Measurements from ENCODE around the gene VSNL1.

The VSNL1 gene

DNA sequence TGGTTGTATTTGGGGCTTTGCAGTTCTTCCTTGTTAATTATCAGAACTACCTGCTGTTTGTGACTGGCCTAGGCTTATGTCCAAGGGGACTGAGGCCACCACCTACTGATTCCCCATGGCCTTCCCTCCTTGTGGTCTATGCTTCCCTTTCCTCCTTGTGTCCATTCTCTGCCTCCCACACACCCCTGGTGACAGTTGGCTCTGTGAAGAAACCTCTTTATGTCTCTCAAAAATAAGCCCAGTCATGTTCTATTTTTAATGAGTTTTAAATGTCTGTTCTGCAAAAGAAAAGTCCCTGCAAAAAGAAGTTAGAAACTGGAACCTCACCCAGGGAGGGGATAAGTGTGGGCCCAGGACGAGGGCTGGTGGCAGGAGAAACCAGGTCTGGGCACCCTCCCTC, 108.1 kb downstream of the VSNL1 start:
- DNase-seq: no peak

- no peak for DNase-seq
Measured at GRCh38 chr2:17649026-17649425, 108.5 kb downstream of the VSNL1 start.

GRCh38 chr2:17652681-17653394, 112.3 kb downstream of the VSNL1 start:
- no peak for DNase-seq

DNA sequence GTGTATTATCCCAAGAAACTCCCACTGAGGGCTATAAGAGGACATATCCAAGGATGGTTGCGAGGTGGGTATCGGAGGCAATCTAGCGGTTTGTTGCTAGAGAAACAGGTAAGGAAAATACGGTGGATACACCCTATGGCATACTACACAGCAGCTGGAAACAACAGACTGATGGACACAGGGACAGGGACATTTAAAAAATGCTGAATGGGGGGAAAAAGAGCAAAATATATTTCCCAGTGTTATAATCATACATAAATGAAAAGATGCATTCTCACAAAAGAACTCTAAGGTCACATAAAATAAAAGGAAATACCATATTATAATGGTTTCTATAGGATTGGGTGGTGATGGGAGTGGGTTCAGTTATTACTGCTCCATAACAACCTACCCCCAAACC, 117.3 kb downstream of the VSNL1 start:
- no peak for DNase-seq

DNA sequence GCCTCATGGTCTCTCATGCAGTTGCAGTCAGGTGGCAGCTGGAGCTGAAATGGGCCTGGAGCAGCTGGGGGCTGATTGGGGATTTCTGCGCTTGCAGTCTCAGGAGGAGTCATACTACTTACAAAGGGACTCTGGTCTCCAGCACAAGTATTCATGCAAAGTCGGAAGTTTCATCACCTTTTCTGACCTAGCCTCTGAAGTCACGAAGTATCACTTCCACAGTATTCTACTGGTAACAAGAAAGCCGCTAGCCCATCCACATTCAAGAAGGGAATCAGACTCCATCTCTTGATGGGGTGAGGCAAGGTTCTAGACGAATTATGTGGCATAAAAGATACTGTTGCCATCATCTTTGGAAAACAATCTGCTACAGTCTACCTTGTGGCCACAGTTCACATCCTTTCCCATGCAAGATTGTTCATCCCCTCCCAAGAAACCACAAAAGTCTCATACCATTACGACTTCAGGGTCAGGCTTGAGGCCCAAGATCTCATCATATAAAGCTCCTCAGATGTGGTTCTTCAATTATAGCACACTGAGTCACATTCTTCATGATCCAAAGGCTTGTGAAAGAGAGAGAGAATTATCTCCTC, 117.9 kb downstream of the VSNL1 start:
- DNase-seq: no peak

DNA sequence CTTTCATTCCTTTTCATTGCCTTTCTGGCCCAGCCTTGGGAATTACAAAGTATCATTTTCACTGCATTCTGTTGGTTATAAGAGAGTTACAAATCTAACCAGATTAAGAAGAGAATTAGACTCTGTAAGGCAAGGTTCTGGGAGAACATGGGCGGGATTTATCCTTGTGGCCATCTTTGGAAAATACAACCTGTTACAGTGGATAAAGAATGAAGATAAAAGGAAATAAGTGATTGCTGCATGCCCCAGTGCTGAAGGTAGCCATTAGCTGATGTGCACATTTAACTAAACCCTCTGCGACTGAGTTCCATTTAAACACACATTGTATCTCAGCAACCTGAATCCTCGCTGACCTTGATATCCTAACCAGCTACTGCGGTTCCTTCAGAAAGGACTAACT, 119.7 kb downstream of the VSNL1 start:
- DNase-seq: no peak

DNA sequence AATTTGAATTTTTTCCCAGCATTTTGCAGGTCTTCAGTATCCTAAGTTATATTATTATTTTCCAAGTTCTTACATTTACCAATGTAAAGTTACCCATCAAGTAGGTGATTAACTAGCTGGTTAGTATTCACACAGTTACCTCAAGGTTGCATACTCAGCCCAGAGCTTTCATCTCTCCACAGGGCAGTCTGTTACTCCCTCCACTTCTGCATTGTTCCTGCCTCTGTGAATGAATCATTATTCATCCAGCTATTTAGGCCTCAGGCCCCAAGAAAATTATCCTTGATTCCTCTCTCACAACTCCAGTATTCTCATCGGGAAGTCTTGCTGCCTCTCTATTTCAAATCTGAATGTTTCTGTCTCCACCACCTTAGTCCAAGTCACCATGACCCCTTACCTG, 121.0 kb downstream of the VSNL1 start:
- no peak for DNase-seq

DNA sequence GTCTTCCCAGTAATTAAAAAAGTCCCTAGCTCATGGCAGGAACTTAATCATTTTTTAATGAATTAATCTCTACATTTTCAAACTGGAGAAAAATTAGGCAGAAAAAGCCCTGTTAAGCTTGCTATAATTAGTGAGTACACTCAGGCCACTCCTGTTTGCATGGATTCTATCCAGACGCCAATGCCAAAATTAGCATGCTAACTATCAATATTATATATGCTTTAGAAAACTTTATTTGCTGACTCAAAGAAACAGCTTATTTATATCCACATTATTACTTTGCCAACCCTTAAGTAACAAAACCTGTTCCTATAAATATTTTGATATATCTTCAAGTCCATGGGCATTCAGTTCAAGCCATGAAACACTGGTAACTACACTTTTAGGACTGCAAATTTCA, 122.2 kb downstream of the VSNL1 start:
- no peak for DNase-seq

GRCh38 chr2:17664534-17664933, 124.0 kb downstream of the VSNL1 start:
- no peak for DNase-seq

DNA sequence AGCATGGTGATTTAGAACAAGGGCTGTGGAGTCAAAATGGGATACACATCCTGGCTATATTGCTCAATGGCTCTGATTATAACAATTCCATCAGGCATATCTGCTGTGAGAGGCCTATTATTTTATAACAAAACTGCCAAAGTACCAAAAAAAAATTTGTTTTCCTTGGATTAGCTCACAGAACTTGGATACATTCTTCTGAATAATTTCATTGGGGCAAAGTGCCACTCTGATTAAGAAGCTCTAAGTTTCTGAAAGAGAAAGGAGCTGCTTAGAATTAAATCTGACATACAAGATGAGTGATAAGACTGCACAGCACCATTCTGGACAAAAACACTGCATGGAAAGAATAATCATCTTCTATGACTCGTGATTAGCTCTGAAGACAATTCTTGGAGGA, 127.4 kb downstream of the VSNL1 start:
- DNase-seq: no peak

DNA sequence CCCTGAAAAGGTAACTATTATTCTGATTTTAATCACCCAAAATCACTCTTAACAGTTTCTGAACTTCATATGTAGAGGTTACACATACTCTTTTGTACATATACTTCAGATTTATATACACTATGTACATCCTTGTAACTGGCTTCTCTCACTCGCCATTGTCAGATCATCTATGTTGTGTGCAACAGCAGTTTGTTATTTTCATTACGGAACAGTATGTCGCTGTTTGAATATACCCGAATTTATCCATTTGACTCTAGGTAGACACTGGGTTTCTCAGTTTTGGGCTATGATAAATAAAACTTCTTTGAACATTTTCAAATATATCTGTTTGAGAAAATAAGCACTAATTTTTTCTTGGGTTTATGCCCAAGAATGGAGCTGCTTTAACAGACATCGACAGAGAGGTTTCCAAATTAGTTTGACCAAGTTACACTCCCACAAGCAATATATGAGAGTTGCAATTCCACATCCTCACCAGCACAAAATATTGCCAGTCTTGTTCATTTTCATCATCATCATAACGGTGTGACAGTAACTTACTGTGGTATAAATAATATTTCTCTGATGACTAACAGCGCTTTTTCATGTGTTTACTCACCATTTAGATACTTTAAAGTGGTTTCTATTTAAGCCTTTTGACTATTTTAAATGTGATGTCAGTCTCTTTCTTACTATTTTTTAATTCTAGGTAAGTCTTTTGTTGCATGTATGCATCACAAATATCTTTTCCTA, 132.3 kb downstream of the VSNL1 start:
- DNase-seq: no peak

DNA sequence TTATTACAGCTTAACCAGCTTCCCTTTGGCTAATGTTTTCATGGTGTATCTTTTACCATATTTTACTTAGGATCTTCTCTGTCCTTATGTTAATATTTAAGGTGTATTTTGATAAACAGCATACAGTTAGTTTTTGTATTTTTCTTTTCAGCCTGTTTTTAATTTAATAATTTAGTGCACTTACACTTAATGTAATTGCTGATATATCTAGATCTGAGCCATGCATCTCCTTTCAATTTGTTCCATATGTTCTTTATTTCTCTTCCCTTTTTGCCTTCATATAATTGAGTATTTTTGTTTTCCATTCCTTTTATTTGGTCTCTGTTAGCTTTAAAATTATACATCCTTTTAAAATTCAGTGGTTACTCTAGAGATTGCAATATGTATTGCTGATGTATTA, 134.3 kb downstream of the VSNL1 start:
- no peak for DNase-seq

DNA sequence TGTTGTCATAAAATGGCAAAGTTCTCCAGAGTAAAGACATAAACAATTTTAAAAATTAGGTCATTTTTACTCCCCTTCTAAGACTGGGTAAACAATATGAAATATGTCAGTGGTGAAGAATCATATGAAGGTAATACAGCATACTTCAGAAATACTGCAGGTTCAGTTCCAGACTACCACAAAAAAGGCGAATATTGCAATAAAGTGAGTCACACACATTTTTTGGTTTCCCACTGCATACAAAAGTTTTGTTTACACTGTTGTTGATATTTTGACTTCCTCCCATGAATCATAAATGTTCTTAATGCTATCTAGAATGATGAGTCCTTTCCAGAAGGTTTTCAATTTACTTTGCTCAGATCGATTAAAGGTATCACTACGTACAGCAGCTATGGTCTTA, 139.6 kb downstream of the VSNL1 start:
- DNase-seq: no peak

DNA sequence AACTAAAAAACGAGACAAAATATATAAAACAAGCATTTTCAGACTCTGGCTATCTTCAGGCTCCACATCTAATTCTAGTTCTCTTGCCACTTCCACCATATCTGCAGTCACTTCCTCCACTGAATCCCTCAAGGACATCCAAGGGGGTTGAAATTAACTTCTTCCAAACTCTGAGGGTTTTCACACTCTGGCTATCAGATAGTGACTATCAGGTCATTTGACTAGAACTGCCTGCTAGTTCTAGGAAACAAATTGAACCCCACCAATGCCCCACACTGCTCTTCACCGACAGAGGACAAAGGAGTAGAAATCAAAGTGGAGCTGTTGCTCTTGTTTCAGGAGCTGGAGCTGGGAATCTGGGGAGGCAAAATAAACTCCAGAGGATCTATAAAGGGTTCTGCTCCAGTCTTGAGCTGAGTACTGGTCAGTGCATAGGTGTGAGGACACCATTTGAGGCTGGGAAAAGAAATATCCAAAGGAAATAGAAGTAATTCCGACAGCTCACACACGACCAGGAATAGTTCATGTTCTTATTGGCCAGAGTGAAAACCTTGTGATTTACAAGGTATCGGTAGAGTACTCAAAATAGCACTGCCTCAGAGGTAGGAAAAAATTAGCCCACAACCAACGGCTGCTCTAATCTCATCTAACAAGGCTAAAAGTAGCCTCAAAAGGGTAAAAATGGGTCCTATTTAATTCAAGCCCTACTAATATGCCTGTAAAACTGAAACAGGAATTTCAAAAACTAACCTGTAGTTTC, 141.8 kb downstream of the VSNL1 start:
- no peak for DNase-seq

DNA sequence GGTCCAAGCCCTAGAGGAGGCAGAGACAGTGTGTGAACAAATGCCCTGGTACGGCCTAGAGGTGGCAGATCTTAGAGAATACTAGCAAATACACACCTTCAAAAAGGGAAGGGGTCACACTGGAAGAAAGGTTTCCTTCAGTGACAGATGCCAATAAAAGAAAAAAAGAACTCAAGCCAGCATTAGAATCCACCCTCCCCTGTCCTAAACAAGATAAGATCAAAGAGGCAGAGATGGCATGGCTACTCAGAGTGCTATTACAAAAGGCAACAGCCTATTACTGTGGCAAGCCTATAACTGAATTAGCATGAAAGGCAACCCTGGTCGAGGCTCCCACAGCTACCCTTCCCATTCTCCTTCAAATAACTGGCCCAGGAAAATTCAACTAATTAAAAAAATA, 143.5 kb downstream of the VSNL1 start:
- no peak for DNase-seq

GRCh38 chr2:17688600-17688999, 148.1 kb downstream of the VSNL1 start:
- DNase-seq: no peak

DNA sequence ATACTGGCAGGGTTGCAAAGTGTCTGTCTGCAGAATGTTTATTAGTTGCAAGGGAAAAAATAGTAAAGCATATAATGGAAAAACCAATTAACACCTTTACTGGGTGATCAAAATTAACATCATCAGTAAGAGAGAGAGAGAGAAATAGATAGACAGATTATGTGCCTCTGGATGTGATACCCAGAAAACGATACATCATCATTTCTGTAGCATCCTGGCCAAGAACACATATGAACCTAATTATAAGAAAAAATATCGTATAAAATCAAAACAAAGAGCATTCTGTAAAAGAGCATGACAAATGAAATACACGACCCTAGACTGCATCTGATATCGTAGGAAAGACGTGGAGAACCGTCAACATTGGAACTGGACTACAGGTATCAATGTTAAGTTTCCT, 148.5 kb downstream of the VSNL1 start:
- no peak for DNase-seq

- no peak for DNase-seq
Measured at GRCh38 chr2:17690776-17691175, 150.3 kb downstream of the VSNL1 start.

Data from activated CD4-positive, CD25-positive, alpha-beta regulatory T cell treated with anti-CD3 and anti-CD28 coated beads, Interleukin-2, amount 50 U/mL, for 72 hours (primary cell).